ENCODE data around the gene IGFLR1. TPM values are rescaled to one million over a fixed set of nuclear protein-coding genes. Genes with fewer than 3 reads are reported as not detected.

IGFLR1 gene
- total RNA-seq, 1 experiment from 2014 or later: 9.9 TPM

GRCh38 chr19:35789195-35789977 is 47.1 kb upstream of the IGFLR1 start (continued):
- TF ChIP-seq STAT6 (CRISPR knock-in tag; conservative IDR thresholded peaks at IDR 0.05; ENCODE audit: low read depth): no peak

GRCh38 chr19:35788205-35788960 is 46.1 kb upstream of the IGFLR1 start:
- Mint-ChIP-seq H3K27me3 (ENCODE audit: low read depth) (no peaks in the 10 kb centered on the region), H3K9me3 (no peaks in the 10 kb centered on the region), H3K4me1 (peaks cover 17% of the 10 kb centered on the region), H3K27ac (no peak overlapping the region), H3K4me3 (no peak overlapping the region), H3K36me3 (no peaks in the 10 kb centered on the region)
- ChIA-PET POLR2A (no interaction called here), CTCF (interaction anchor here (0.5 to 2.8 kb wide), 3 partner anchors 21 to 43 kb away, joined by 3 to 8 read pairs (median 3); partner anchors contain the start of genes LIN37, PSENEN and U2AF1L4)
- no peak for ATAC-seq
- no peak for DNase-seq (ENCODE audit: low spot score)
- TF ChIP-seq FOXP4 (CRISPR knock-in tag; IDR thresholded peaks at IDR 0.05) (no peak), ZNF671 (CRISPR knock-in tag; IDR thresholded peaks at IDR 0.05) (no peak), SP1 (CRISPR knock-in tag; conservative IDR thresholded peaks at IDR 0.05) (no peak), IRF2 (CRISPR knock-in tag; IDR thresholded peaks at IDR 0.05; ENCODE audit: borderline replicate concordance, low read depth) (no peak), MYBL2 (CRISPR knock-in tag; IDR thresholded peaks at IDR 0.05) (no peak), CBFB (CRISPR knock-in tag; IDR thresholded peaks at IDR 0.05; ENCODE audit: low read depth) (no peak), TP53 (CRISPR knock-in tag; IDR thresholded peaks at IDR 0.05) (no peak), ZSCAN18 (CRISPR knock-in tag; IDR thresholded peaks at IDR 0.05) (no peak), ZNF232 (CRISPR knock-in tag; IDR thresholded peaks at IDR 0.05) (no peak), NFE2L1 (CRISPR knock-in tag; IDR thresholded peaks at IDR 0.05) (no peak), RORB (CRISPR knock-in tag; IDR thresholded peaks at IDR 0.05) (no peak), USF2 (CRISPR knock-in tag; IDR thresholded peaks at IDR 0.05) (no peak), TEAD1 (CRISPR knock-in tag; IDR thresholded peaks at IDR 0.05) (no peak), CTCF (IDR thresholded peaks at IDR 0.05) (no peak), GRHL2 (CRISPR knock-in tag; IDR thresholded peaks at IDR 0.05; ENCODE audit: insufficient replicate concordance, severe bottlenecking) (no peak), PREB (CRISPR knock-in tag; IDR thresholded peaks at IDR 0.05; ENCODE audit: borderline replicate concordance) (no peak)
